Ishikawa (cell line): ENCODE measurements around the gene CBR1.

Experiments used
- CEBPB ChIP-seq: IDR thresholded peaks from 2 replicates; pipeline ENCODE4 v1.6.1; 2012
- CREB1 ChIP-seq: IDR thresholded peaks from 2 replicates; pipeline ENCODE4 v1.6.1; 2012; ENCODE audit warnings: low read depth
- EGR1 ChIP-seq: IDR thresholded peaks from 2 replicates; pipeline ENCODE4 v1.6.1; 2012
- EP300 ChIP-seq: IDR thresholded peaks from 2 replicates; pipeline ENCODE4 v1.6.1; 2012; ENCODE audit warnings: borderline replicate concordance
- FOXM1 ChIP-seq: IDR thresholded peaks from 2 replicates; pipeline ENCODE4 v1.6.1; 2012; ENCODE audit warnings: low read depth, borderline replicate concordance
- NFIC ChIP-seq: IDR thresholded peaks from 2 replicates; pipeline ENCODE4 v1.6.1; 2012
- RAD21 ChIP-seq: IDR thresholded peaks from 2 replicates; pipeline ENCODE4 v1.6.1; 2012; ENCODE audit warnings: low read depth
- TAF1 ChIP-seq: IDR thresholded peaks from 2 replicates; pipeline ENCODE4 v1.6.1; 2012; ENCODE audit warnings: low read depth, mild to moderate bottlenecking
- TCF12 ChIP-seq: IDR thresholded peaks from 2 replicates; pipeline ENCODE4 v1.6.1; 2012; ENCODE audit warnings: low read depth
- TEAD4 ChIP-seq: IDR thresholded peaks from 2 replicates; pipeline ENCODE4 v1.6.1; 2012
- YY1 ChIP-seq: IDR thresholded peaks from 2 replicates; pipeline ENCODE4 v1.6.1; 2012; ENCODE audit warnings: low read depth
- ZBTB7A ChIP-seq: IDR thresholded peaks from 2 replicates; pipeline ENCODE4 v1.6.1; 2012; ENCODE audit warnings: low read depth
- TF ChIP-seq, protein P1 (sequence below): IDR thresholded peaks from 2 replicates; pipeline ENCODE4 v1.6.1; 2012
- TF ChIP-seq, protein P2 (sequence below): IDR thresholded peaks from 2 replicates; pipeline ENCODE4 v1.6.1; 2012
- TF ChIP-seq, protein P3 (sequence below): IDR thresholded peaks from 2 replicates; pipeline ENCODE4 v1.6.1; 2012; ENCODE audit warnings: low read depth, mild to moderate bottlenecking

Gene CBR1

DNA sequence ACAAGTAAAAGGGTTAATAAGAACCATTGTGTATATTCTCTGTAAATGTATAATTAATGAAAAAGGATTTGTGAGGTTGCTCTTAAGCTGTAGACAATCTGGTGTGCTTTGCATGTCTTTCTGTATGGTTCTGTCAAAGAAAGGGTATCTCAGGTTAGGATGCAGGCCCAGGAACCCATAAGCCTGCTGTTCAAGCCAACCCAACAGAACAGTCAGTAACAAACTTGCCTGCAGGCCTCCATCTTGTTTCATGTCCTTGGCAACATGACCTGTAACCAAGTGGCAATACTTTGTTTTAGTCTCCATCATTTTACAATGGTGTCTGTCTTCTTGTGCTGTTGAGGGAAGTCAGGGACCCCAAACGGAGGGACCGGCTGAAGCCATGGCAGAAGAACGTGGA lies 29.2 kb downstream of the CBR1 start:
- TF ChIP-seq YY1 = no peak
- no peak for TF ChIP-seq EP300
- no peak for TF ChIP-seq CREB1
- no peak for TF ChIP-seq FOXM1
- TF ChIP-seq TAF1 = no peak
- TF ChIP-seq, protein P1, sequence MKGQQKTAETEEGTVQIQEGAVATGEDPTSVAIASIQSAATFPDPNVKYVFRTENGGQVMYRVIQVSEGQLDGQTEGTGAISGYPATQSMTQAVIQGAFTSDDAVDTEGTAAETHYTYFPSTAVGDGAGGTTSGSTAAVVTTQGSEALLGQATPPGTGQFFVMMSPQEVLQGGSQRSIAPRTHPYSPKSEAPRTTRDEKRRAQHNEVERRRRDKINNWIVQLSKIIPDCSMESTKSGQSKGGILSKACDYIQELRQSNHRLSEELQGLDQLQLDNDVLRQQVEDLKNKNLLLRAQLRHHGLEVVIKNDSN = no peak
- TF ChIP-seq RAD21 = no peak

DNA sequence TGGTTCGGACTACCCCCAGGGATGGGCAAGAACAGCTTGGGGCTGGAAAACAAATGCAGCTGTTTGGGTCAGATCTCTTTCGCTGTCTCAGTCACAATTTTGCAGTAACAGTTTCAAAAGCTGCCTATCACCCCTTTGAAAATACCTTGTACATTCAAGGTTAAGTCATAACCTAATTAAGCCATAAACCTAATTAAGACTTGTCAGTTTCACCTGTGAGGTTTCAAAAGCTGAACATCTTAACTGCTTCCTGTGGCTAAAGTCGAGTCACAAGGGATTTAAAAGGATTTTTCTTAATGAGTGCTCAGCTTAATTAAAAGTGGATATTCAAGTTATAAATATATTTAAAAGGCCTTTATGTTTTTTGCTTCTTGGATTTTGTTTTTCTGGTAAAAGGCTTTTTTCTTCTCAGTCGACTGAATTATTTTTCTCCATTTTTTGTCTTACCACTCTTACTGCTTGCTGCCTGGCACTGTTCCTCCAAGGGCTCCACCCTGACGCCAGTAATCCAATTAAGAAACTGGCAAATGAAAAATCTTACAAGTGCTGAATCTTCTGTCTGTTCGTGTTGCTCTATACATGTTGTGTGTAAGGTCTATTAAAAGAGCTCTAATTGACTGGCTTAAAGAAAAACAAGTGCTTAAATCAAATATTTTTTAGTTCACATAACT lies 31.3 kb downstream of the CBR1 start:
- TF ChIP-seq TAF1 (no peak), YY1 (no peak), EGR1 (no peak), CREB1 (no peak), TEAD4 (no peak), ZBTB7A (no peak), TCF12 (no peak), RAD21 (no peak), EP300 (no peak), FOXM1 (no peak), CEBPB (no peak), NFIC (no peak)
- TF ChIP-seq, protein P2, sequence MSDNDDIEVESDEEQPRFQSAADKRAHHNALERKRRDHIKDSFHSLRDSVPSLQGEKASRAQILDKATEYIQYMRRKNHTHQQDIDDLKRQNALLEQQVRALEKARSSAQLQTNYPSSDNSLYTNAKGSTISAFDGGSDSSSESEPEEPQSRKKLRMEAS = no peak
- TF ChIP-seq, protein P1 = no peak
- TF ChIP-seq, protein P3, sequence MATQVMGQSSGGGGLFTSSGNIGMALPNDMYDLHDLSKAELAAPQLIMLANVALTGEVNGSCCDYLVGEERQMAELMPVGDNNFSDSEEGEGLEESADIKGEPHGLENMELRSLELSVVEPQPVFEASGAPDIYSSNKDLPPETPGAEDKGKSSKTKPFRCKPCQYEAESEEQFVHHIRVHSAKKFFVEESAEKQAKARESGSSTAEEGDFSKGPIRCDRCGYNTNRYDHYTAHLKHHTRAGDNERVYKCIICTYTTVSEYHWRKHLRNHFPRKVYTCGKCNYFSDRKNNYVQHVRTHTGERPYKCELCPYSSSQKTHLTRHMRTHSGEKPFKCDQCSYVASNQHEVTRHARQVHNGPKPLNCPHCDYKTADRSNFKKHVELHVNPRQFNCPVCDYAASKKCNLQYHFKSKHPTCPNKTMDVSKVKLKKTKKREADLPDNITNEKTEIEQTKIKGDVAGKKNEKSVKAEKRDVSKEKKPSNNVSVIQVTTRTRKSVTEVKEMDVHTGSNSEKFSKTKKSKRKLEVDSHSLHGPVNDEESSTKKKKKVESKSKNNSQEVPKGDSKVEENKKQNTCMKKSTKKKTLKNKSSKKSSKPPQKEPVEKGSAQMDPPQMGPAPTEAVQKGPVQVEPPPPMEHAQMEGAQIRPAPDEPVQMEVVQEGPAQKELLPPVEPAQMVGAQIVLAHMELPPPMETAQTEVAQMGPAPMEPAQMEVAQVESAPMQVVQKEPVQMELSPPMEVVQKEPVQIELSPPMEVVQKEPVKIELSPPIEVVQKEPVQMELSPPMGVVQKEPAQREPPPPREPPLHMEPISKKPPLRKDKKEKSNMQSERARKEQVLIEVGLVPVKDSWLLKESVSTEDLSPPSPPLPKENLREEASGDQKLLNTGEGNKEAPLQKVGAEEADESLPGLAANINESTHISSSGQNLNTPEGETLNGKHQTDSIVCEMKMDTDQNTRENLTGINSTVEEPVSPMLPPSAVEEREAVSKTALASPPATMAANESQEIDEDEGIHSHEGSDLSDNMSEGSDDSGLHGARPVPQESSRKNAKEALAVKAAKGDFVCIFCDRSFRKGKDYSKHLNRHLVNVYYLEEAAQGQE = no peak

DNA sequence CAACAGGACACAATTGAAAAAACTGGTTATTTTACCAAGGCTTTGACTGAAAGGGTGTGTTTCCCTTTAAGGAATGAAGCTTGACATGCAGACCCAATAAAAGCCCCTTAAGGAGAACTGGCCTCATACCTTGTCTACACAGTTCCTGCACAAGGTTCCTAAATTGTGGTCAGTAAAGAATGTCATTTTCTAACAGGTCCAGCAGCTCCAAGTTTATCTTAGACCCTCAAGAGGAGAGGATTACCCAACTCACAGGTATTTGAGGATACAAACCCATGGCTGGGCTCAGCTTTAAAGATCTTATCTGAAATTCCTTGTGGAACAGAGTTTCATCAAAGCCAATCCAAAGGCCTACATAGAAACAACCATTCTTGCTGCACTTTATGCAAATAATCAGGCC lies 33.6 kb downstream of the CBR1 start:
- TF ChIP-seq CREB1 (no peak), NFIC (no peak), TEAD4 (no peak), EP300 (no peak), RAD21 (no peak), FOXM1 (no peak), ZBTB7A (no peak), TCF12 (no peak), EGR1 (no peak), CEBPB (no peak)
- TF ChIP-seq, protein P1 = no peak

DNA sequence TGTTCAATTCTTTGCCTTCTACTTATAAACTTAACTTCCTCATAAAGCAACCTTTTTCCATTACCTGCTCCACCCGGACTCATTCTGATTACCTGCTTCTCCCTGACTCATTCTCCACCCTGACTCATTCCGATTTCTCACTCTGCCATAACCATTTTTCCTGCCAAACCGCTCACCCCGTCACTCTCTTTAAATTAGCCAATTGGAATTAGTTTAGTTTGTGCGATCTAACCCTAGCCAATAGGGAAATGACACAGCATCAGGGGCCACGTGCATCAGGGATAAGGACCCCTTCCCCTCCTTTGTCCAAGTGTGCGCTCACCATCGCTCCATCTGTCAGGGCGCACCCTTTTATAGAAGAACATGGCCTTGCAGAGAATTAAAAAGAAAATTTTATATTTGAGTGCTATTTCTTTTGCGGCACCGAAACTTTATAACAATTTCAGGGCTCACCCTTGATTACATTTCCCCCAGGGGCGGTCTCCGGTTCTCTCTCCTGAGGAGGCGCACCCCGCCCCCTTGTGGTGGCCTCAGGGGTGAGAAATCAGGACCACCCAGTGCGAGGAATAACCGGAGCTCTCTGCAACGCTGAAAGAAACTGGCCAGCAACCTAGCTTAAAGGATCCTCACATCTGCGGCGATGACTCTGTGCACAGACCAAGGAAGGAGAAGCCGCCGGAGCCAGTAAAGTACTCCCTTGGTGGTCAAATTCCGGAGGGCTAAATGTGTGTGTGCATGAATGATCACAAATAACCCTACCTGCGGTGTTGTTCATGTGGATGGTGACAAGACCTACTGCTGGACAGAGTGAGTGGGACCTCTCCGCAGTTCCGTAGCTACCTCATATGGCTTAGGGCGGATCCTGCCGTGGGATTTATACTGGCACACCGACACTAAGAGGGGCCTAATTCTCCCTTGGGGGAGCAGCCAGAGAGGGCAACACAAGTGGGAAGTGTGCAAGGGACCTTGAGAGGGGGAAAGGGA lies 34.8 kb downstream of the CBR1 start:
- TF ChIP-seq YY1 = no peak
- TF ChIP-seq FOXM1 = no peak
- no peak for TF ChIP-seq EP300
- no peak for TF ChIP-seq TCF12
- TF ChIP-seq, protein P3 = no peak
- no peak for TF ChIP-seq EGR1
- TF ChIP-seq RAD21 = no peak
- TF ChIP-seq, protein P1 = no peak
- TF ChIP-seq, protein P2 = no peak
- TF ChIP-seq NFIC = no peak
- TF ChIP-seq TAF1 = no peak
- TF ChIP-seq ZBTB7A = no peak
- no peak for TF ChIP-seq CEBPB
- no peak for TF ChIP-seq CREB1
